H1 (cell line): ENCODE results near the gene CYP2W1.

Source experiments
- ATF2 ChIP-seq: IDR thresholded peaks from 2 replicates; pipeline ENCODE4 v1.6.1; 2012; ENCODE audit warnings: low read length, inconsistent platforms
- CTCF ChIP-seq, 3 experiments: IDR thresholded peaks; 1 replicate in 2 of 3; 2 replicates in 1 of 3; pipeline versions ENCODE4 v1.5.1 to v1.6.1; 2011; ENCODE audit warnings: low read length in 3 of 3, mild to moderate bottlenecking in 3 of 3, inconsistent platforms in 2 of 3, low read depth in 1 of 3, moderate library complexity in 1 of 3; ENCODE audit not compliant: insufficient read depth in 1 of 3; ENCODE audit errors: control extremely low read depth in 1 of 3
- EGR1 ChIP-seq: IDR thresholded peaks from 2 replicates; pipeline ENCODE4 v1.6.1; 2011; ENCODE audit warnings: low read depth, low read length, borderline replicate concordance
- POLR2A ChIP-seq, 2 experiments: IDR thresholded peaks; 1 replicate in 1 of 2; 2 replicates in 1 of 2; pipeline ENCODE4 v1.6.1; 2011; ENCODE audit warnings: low read depth in 2 of 2, low read length in 2 of 2, mild to moderate bottlenecking in 2 of 2; ENCODE audit errors: control extremely low read depth in 1 of 2
- POU5F1 ChIP-seq: IDR thresholded peaks from 2 replicates; pipeline ENCODE4 v1.6.1; 2011; ENCODE audit warnings: low read depth, mild to moderate bottlenecking, low read length, moderate library complexity

- TF ChIP-seq EGR1 (no peak), POU5F1 (no peak), CTCF (IDR thresholded peaks at IDR 0.05; ENCODE audit: control extremely low read depth in 1 of 3, insufficient read depth in 1 of 3, low read depth in 1 of 3, low read length in 3 of 3) (no peak), POLR2A (IDR thresholded peaks at IDR 0.05; ENCODE audit: control extremely low read depth in 1 of 2, low read depth in 2 of 2, low read length in 2 of 2) (no peak), ATF2 (no peak)
Observed at GRCh38 chr7:1016577-1017531, 33.9 kb downstream of the CYP2W1 start.
